HEK293T (cell line): ENCODE measurements around the gene ARL5A.

ENCODE experiments used
- ELF4 ChIP-seq: fragments of 450-650 bp; IDR thresholded peaks from 2 replicates; pipeline ENCODE4 v1.6.1; 2017; ENCODE audit warnings: antibody characterized with exemption
- LEF1 ChIP-seq: fragments of 450-650 bp; IDR thresholded peaks from 2 replicates; pipeline ENCODE4 v1.6.1; 2017; ENCODE audit warnings: mild to moderate bottlenecking, borderline replicate concordance

DNA sequence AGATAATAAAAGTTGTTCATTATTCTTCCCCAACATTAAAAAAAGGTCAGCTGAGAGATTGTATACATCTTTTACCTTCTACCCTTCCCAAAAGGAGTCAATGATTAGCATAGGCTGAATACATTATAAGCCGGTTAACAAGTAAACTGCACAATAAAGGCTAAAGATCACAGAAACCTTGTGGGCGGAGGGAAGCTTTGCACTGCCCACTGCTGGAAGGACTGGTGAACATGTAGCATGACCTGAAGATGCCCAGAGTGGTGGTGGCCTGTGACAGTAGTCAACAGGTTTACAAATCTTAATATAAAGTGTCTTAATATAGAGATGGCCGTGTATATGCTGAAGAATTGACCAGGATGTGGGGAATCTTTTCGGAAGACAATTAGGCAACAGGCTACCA is 35.6 kb downstream of the ARL5A start:
- TF ChIP-seq LEF1 (no peak), ELF4 (no peak)
